ENCODE measurements around the gene MACROD1. TPM values are rescaled to one million over a fixed set of nuclear protein-coding genes. Genes with fewer than 3 reads are reported as not detected.

Gene MACROD1
- total RNA-seq, 4 donors from 2014 or later = 29.2 to 64.6 (median 46.2) TPM

DNA sequence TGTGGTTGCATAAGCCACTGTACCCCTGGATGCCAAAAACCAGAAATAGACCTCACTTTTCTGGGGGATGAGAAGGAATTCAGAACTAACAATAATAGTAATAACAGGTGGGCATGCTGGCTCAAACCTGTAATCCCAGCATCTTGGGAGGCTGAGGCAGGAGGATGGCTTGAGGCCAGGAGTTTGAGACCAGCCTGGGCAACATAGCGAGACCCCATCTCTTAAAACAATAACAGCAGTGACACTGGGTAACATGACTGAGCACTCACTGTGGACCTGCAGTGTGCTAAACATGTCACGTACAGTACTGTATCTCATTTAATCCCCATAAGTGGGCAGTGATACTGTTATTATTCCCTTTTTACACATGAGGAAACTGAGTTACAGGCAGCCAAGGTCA, 120.2 kb downstream of the MACROD1 start:
- H3K9me3 ChIP-seq = no peaks in the 10 kb centered on the region
- H3K27ac ChIP-seq = no peak overlapping the region
- WGBS = 95% methylated on average over 2 of the region's 2 CpGs
- H3K4me3 ChIP-seq = no peak overlapping the region
- H3K36me3 ChIP-seq = no peaks in the 10 kb centered on the region
- no peaks in the 10 kb centered on the region for H3K27me3 ChIP-seq
- DNase-seq (ENCODE audit: low spot score in 2 of 2) = no peak
- H3K4me1 ChIP-seq = no peaks in the 10 kb centered on the region
- TF ChIP-seq, protein P1, sequence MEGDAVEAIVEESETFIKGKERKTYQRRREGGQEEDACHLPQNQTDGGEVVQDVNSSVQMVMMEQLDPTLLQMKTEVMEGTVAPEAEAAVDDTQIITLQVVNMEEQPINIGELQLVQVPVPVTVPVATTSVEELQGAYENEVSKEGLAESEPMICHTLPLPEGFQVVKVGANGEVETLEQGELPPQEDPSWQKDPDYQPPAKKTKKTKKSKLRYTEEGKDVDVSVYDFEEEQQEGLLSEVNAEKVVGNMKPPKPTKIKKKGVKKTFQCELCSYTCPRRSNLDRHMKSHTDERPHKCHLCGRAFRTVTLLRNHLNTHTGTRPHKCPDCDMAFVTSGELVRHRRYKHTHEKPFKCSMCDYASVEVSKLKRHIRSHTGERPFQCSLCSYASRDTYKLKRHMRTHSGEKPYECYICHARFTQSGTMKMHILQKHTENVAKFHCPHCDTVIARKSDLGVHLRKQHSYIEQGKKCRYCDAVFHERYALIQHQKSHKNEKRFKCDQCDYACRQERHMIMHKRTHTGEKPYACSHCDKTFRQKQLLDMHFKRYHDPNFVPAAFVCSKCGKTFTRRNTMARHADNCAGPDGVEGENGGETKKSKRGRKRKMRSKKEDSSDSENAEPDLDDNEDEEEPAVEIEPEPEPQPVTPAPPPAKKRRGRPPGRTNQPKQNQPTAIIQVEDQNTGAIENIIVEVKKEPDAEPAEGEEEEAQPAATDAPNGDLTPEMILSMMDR (IDR thresholded peaks at IDR 0.05) = no peak
- TF ChIP-seq POLR2AphosphoS5 (IDR thresholded peaks at IDR 0.05) (no peak), POLR2A (IDR thresholded peaks at IDR 0.05) (no peak), EP300 (IDR thresholded peaks at IDR 0.05) (no peak)

DNA sequence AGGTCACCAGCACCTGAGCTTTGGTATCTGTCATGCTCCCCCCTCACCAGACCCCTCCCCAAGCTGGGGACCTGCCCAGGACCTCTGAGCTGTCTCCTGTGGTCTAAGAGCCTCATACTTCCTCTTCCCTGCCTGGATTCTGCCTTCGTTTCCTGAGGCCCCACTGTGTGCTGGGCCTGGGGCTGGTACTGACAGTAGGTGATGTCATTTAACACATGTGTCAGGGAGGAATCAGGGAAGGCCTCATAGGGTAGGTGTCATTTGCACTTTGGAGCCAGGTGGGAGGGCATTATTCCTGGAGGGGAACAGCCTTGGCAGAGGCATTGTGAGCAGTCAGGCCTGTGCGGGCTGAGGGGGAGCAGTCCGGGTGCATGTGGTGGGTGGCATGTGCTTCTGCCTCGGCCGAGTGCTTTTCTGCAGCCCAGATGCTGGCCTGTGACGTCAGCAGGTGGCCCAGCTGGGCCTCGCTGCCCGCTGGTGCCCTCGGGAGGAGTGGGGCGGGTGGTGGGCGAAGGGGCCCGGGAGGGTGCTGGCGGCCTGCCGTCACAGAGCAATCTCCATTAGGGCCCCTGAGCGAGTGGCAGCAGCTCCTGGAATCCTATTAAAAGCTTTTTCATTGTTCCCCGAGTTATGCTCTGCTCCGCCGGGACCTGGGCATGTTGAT, 121.1 kb downstream of the MACROD1 start:
- 84% methylated on average over 13 of the region's 18 CpGs for WGBS
- Histone ChIP-seq H3K4me3 (no peak overlapping the region), H3K4me1 (no peaks in the 10 kb centered on the region), H3K27ac (no peak overlapping the region), H3K36me3 (no peaks in the 10 kb centered on the region), H3K9me3 (no peaks in the 10 kb centered on the region), H3K27me3 (no peaks in the 10 kb centered on the region)
- DNase-seq (ENCODE audit: low spot score in 2 of 2) = no peak
- no peak for TF ChIP-seq EP300 (IDR thresholded peaks at IDR 0.05)
- TF ChIP-seq, protein P1 (IDR thresholded peaks at IDR 0.05) = no peak

- 94% methylated on average over 5 of the region's 5 CpGs for WGBS
- TF ChIP-seq EP300 (IDR thresholded peaks at IDR 0.05) (no peak), POLR2A (IDR thresholded peaks at IDR 0.05) (no peak), POLR2AphosphoS5 (IDR thresholded peaks at IDR 0.05) (no peak)
- TF ChIP-seq, protein P1 (IDR thresholded peaks at IDR 0.05) = no peak
These were observed 122.4 kb downstream of the MACROD1 start for GRCh38 chr11:64043545-64043944.

GRCh38 chr11:64042301-64042700, 123.6 kb downstream of the MACROD1 start:
- peaks cover under 1% of the 10 kb centered on the region for H3K27me3 ChIP-seq
- no peaks in the 10 kb centered on the region for H3K36me3 ChIP-seq
- no peaks in the 10 kb centered on the region for H3K4me1 ChIP-seq
- DNase-seq (ENCODE audit: low spot score in 2 of 2) = no peak
- no peak overlapping the region for H3K4me3 ChIP-seq
- TF ChIP-seq POLR2A (IDR thresholded peaks at IDR 0.05) (no peak), EP300 (IDR thresholded peaks at IDR 0.05) (no peak), POLR2AphosphoS5 (IDR thresholded peaks at IDR 0.05) (no peak)
- TF ChIP-seq, protein P1 (IDR thresholded peaks at IDR 0.05) = no peak
- WGBS = 93% methylated on average over 2 of the region's 4 CpGs
- no peaks in the 10 kb centered on the region for H3K9me3 ChIP-seq
- H3K27ac ChIP-seq = no peak overlapping the region

More at GRCh38 chr11:64043545-64043944, 122.4 kb downstream of the MACROD1 start:
- Histone ChIP-seq H3K27ac (no peak overlapping the region), H3K36me3 (no peaks in the 10 kb centered on the region), H3K9me3 (no peaks in the 10 kb centered on the region), H3K4me3 (no peak overlapping the region), H3K27me3 (no peaks in the 10 kb centered on the region), H3K4me1 (no peaks in the 10 kb centered on the region)
- DNase-seq (ENCODE audit: low spot score in 2 of 2) = no peak

- no peak overlapping the region for H3K27ac ChIP-seq
- no peak for TF ChIP-seq POLR2AphosphoS5 (IDR thresholded peaks at IDR 0.05)
- TF ChIP-seq POLR2A (IDR thresholded peaks at IDR 0.05) = no peak
- TF ChIP-seq, protein P1 (IDR thresholded peaks at IDR 0.05) = no peak
- no peak for TF ChIP-seq EP300 (IDR thresholded peaks at IDR 0.05)
- WGBS = no CpG with 5 or more reads among the region's 9 CpGs
- no peaks in the 10 kb centered on the region for H3K9me3 ChIP-seq
- H3K4me1 ChIP-seq = peaks cover 2% of the 10 kb centered on the region
- no peak overlapping the region for H3K4me3 ChIP-seq
- DNase-seq (ENCODE audit: low spot score in 2 of 2) = no peak
- peaks cover 5% of the 10 kb centered on the region for H3K27me3 ChIP-seq
- no peaks in the 10 kb centered on the region for H3K36me3 ChIP-seq
These were observed 124.1 kb downstream of the MACROD1 start for GRCh38 chr11:64041846-64042245.

Measured in suprapubic skin (tissue), 4 donors.